CD1c-positive myeloid dendritic cell (primary cell): ENCODE data around the gene MYADML2.
A peak's percentile ranks its signal among the peaks of the same experiment; 100 is the strongest.
"Not testable (repeated sequence)": the region's sequence is repeated elsewhere in the genome, so short reads cannot be mapped to it uniquely, and the experiment has no call there.

ENCODE experiments used
- DNase-seq: peaks from one replicate; pipeline ENCODE4 v3.0.0-alpha.2; 2016; ENCODE audit errors: extremely low spot score

MYADML2 gene

GRCh38 chr17:81925860-81926450, 21.1 kb downstream of the MYADML2 start:
- no peak for DNase-seq

DNA sequence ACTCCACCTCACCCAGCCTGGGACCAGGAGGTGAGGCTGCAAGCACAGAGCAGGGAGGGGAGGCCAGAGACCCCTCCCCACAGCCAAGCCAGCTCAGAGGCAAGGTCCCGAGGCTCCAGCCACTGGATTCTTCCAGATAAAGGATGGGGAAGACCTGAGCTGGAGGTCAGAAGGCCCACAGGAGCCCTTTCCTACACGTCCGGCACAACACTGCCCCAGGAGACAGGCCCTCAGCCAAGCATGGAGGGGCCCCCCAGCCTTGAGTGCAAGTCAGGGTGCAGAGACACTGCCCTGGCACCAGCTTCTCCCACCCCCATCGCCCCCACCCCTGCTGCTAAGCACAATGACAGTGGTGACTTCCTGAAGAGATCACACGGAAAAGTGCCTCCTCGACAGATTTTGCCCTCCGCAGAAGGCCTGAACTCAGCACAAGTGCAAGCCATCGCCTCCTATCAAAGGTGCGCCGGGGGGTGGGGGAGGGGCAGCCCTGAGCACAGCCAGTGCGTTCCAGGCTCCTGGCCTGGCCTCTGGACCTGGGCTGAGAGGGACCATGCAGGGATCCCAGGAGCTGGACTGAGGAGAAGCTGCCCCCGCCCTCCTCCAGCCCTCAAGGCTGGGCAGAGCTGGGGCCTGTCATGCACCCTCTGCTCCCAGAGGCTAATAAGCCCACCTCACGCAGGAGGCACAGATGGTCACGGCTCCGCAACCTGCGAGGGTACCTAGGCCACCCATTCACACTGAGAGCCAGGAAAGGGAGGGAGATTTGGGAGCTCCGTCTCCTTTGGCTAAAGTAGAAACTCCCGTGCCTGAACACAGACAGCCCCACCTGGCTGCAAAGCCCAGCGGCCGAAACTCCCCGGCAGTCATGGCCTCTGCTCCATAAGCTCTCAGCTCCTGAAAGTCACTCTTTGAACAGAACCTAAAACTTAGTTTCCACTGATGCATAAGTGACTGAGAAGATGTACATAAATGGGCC, 22.2 kb downstream of the MYADML2 start:
- DNase-seq, result no peak

GRCh38 chr17:81923302-81924260, 23.5 kb downstream of the MYADML2 start:
- peak; percentile 82 for DNase-seq

GRCh38 chr17:81922566-81923301, 24.3 kb downstream of the MYADML2 start:
- DNase-seq, result no peak

- no peak for DNase-seq
Observed at GRCh38 chr17:81921996-81922565, 25.0 kb downstream of the MYADML2 start.

GRCh38 chr17:81921537-81921862, 25.5 kb downstream of the MYADML2 start:
- no peak for DNase-seq

DNA sequence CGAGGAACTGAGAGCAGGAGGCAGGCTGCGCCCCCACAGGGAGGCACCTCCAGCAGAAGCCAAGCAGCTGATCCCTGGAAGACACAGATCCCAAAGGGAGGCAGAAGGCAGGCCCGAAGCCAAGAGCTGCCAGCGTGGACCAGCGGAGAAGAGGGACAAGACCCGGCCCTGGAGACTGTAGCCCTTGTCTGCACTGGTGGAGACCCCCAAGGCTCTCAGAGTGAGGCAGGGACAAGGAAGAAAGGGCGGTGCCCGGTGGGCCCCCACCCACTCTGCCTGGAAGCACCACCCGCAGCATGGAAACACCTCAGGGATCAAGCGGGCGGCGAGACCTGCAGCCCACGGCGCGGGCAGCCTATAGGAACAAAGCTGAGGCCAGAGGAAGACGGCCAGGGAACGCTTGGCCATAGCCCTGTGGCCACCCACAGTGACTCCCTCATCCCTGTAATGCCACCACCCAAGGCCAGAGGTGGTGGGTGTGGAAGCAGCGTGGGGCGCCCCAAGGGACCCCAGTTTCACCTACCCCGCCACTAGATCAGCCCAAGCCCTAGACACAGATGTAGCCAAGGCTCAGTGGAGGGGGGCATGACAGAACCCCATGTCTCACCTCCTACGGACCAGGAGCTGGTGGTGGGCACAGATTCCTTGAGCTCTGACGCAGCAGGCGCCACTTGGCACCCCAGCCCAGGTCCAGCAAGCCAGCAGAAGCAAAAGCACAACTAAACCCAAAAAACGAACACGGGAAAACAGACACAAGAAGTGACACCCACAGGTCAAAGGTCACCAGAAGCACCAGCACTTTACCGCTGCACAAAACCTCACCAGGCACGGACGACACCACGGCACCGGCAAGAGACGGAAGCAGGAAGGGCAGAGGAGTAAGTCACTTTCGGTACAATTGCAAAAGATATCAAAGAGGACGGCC, 26.2 kb downstream of the MYADML2 start:
- peak; percentile 84 for DNase-seq

- no peak for DNase-seq
Observed at GRCh38 chr17:81918832-81919545, 28.0 kb downstream of the MYADML2 start.

DNA sequence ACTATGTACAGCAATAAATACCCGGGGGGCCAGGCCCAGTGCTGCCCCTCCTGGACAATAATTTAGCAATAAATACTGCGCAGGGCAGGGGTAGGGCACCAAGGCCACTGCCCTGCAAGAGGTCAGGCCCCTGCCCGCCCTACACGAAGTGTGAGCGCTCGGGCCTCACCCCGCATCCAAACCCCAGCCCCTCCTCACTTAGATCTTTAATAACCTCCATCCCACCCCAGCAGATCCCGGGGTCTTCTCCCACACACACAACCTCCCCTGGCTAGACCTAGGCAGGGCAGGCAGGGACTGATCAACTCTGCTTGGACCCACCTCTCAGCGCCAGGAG, 28.7 kb downstream of the MYADML2 start:
- not testable (repeated sequence) for DNase-seq

- DNase-seq, result peak; percentile 94
Observed at GRCh38 chr17:81917565-81918332, 29.3 kb downstream of the MYADML2 start, which contains the start of gene SIRT7. Gene SIRT7, minus strand, starts transcription at chr17:81918176. Its CDS starts 45 bp downstream, at chr17:81918131.

DNA sequence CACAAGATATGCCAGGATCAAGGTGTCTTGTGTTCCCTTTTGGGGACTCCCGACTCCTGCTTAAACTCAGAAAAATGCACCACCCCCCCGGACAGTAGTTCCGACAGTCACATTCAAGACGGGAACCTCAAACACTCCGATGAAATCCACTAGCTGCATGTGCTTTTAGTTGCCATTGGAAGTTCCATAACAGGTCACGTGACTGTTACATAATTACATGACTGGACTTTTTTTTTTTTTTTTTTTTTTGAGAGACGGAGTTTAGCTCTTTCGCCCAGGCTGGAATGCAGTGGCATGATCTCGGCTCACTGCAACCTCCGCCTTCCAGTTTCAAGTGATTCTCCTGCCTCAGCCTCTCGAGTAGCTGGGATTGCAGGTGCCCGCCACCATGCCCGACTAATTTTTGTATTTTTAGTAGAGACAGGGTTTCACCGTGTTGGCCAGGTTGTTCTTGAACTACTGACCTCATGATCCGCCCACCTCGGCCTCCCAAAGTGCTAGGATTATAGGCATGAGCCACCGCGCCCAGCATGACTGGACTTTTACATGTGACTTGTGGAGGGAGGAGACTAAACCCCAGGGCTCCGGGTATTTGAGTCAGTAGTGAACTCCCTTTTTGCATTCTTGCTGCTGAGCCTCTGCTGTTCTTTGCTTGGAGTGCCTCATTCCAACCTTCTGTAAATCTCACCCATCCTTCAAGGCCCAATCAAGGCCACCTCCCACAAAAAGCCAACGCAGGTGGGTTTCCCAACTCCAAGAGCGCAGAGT, 30.6 kb downstream of the MYADML2 start:
- peak; percentile 68 for DNase-seq

GRCh38 chr17:81915331-81915730, 31.7 kb downstream of the MYADML2 start:
- no peak for DNase-seq

DNA sequence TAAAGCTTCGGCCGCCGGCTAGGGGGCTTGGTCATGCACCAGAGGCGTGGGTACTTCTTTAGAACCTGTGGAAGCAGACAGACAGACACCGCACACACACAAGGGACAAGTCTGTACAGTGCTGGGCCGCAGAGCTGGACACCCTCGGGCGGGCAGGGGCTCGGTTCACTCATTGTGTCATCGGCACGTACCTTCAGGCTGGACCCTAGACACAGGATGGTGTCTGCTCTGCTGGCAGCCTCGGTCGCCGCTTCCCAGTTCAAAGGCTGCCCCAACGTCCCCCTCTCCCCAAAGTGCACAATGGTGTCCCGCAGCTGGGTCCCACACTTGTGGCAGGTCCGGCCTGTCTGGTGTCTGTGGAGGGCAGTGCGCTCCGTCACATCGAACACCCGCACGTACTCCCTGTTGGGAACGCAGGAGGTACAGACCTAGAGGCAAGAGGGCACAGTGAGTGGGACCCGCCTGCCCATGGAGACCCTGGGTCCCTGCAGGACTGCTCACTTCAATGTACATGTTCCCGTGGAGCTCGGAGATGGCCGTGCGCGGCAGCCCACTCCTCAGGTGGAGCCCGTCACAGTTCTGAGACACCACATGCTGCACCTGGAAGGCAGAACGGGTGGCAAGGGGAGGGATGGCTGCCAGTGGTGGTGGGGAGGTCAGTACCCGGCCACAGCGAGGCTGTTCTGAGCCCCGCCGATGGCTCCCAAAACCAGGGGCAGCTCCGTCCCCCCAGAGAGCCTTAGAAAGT, 32.8 kb downstream of the MYADML2 start:
- no peak for DNase-seq

DNA sequence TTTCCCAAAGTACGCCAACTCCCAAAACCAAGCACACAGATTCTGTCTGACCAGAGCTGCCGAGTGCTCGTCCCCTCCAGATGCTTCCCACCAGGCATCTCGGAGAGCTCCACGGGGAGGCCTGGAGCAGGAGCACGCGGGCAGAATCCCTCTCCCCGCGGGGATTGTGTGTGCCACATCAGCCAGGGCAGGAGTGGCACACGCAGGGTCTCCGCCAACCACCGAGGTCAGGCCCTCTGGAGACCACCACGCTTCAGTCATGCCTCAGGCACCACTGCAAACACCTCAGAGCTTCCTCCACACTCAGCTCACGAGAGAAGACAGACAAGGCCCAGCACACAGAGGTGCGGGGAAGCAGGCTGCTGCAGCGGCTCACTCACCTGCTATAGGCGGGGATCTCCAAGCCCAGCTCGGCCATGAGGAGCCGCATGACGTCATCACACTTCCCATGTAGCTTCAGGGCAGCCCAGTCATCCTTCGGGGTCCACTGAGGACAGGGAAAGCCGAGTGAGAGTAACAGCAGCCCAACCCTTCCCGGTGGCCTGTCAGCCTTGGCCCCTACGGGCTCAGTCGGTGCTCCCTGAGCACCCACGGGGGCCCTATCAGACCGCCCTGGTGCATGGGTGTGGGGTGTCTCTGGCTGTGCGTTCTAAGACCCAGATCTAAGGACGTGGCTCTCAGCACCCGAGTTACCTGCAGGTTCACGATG, 33.5 kb downstream of the MYADML2 start:
- DNase-seq, result no peak

DNA sequence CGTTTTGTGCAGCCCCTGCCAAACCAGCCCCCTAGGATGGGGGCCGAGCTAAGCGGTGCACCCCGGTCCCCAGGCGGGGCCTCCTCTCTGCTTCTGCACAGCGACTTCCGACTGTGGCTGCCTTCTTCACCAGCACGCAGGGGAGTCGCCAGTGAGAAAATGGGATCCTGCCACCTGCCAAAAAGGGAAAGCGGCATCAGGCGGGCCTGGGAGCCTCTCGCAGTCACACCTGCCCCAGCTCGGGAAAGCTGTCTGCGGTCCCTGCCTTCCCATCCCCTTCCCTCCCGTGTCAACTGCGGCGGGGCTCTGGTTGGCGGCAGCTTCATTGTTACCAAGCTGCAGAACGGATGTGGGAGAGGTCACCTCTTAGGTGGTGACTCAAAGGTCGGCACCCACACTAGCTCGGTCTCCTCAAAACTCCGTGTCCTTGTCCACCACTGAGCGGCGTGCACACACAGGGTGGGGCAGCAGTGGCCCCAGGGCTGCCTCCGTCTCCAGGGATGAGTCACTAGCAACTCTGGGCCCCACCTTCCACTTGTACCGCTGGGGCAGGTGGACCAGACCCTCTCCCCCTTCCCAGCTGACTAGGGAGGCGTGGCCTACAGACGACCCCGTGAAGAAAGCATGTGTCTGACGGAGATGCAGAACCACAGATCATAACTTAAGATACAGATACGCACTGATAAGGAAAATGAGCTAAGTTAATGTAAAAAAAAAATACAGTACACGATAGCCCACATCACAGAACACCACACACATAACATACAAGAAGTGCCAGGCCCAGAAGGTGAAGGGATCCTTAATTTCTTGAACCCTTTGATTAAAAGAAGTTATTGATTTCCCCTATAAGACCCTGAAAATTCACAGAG, 34.4 kb downstream of the MYADML2 start:
- DNase-seq, result no peak
